ENCODE data around the gene RFC5.

DNA sequence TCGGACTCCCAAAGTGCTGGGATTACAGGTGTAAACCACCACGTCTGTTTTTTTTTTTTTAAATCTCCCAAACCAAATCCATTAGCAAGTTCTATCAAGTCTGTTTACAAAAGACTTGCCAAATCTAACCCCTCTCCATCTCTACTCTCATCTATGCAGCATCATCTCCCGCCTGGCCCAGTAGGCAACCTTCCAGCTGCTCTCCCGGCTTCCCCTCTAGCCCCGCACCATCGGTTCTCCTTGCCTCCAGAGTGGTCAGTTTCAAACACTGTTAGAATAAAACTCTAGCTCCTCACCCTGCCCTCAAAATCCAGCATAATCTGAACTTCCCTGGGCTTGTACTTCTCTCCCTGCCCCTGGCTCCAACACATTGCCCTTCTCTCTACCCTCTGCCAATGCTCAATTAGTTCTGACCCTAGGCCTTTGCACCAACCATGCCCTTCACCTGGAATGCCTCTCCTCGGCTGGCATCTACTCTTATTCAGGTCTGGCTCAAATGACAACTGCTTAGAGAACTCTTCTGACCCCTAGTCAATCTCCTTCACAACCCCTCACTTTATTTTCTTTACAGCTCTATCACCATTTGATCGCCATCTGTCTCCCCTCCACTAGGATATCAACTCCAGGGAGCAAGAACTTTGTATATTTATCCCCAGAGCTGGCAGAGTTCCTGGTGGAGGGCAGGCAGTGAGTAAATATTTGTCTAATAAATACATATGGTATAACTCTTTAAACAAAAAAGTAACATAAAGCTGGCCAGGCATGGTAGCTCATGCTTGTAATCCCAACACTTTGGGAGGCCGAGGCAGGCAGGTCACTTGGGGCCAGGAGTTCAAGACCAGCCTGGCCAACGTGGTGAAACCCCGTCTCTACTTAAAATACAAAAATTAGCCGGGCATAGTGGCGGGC, 39.6 kb downstream of the RFC5 start:
- TF ChIP-seq, protein P1, sequence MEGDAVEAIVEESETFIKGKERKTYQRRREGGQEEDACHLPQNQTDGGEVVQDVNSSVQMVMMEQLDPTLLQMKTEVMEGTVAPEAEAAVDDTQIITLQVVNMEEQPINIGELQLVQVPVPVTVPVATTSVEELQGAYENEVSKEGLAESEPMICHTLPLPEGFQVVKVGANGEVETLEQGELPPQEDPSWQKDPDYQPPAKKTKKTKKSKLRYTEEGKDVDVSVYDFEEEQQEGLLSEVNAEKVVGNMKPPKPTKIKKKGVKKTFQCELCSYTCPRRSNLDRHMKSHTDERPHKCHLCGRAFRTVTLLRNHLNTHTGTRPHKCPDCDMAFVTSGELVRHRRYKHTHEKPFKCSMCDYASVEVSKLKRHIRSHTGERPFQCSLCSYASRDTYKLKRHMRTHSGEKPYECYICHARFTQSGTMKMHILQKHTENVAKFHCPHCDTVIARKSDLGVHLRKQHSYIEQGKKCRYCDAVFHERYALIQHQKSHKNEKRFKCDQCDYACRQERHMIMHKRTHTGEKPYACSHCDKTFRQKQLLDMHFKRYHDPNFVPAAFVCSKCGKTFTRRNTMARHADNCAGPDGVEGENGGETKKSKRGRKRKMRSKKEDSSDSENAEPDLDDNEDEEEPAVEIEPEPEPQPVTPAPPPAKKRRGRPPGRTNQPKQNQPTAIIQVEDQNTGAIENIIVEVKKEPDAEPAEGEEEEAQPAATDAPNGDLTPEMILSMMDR (IDR thresholded peaks at IDR 0.05; ENCODE audit: control extremely low read depth in 1 of 3, insufficient read depth in 1 of 3, low read depth in 1 of 3, low read length in 3 of 3), result no peak
- no peak for TF ChIP-seq CEBPB (IDR thresholded peaks at IDR 0.05; ENCODE audit: low read depth, low read length)
- TF ChIP-seq RAD21 (IDR thresholded peaks at IDR 0.05 in 1 of 2, conservative IDR thresholded peaks at IDR 0.05 in 1 of 2; ENCODE audit: low read depth in 2 of 2, low read length in 2 of 2), result no peak
- no peak for TF ChIP-seq JUN (IDR thresholded peaks at IDR 0.05; ENCODE audit: low read depth, low read length)
- no peak for TF ChIP-seq TBP (IDR thresholded peaks at IDR 0.05; ENCODE audit: low read depth, low read length)
- no peak for TF ChIP-seq PHF8 (conservative IDR thresholded peaks at IDR 0.05; ENCODE audit: low read depth, low read length)
- TF ChIP-seq EP300 (IDR thresholded peaks at IDR 0.05; ENCODE audit: borderline replicate concordance in 1 of 2, low read depth in 2 of 2, low read length in 2 of 2), result no peak
- TF ChIP-seq BRCA1 (IDR thresholded peaks at IDR 0.05; ENCODE audit: low read depth, low read length), result no peak
- no peak for TF ChIP-seq HDAC2 (IDR thresholded peaks at IDR 0.05; ENCODE audit: borderline replicate concordance in 1 of 2, low read depth in 2 of 2, low read length in 2 of 2)
- TF ChIP-seq POLR2A (IDR thresholded peaks at IDR 0.05; ENCODE audit: control extremely low read depth in 1 of 2, low read depth in 2 of 2, low read length in 2 of 2), result no peak
